Naive thymus-derived CD4-positive, alpha-beta T cell (primary cell): ENCODE measurements around the gene SOX6. TPM values are rescaled to one million over a fixed set of nuclear protein-coding genes. Genes with fewer than 3 reads are reported as not detected.
"Not testable (repeated sequence)": the region's sequence is repeated elsewhere in the genome, so short reads cannot be mapped to it uniquely, and the experiment has no call there.

Source experiments
- ATAC-seq: fragments of 150-1000 bp; cut with Tn5 transposase; 2 replicates; pipeline ENCODE4 v1.10.0; 2021; ENCODE audit warnings: mild to moderate bottlenecking, moderate library complexity
- CTCF ChIA-PET: fragments of 350-600 bp; sonication (Branson Sonifier 250); formaldehyde crosslinking; loops from one replicate; lab custom pipeline; 2021; ENCODE audit warnings: antibody characterized with exemption; lab: Charles Lee
- POLR2A ChIA-PET: fragments of 350-600 bp; sonication (Branson Sonifier 250); formaldehyde crosslinking; loops from one replicate; lab custom pipeline; 2021; ENCODE audit warnings: antibody characterized with exemption, inconsistent platforms; lab: Charles Lee
- DNase-seq, 9 donors: peaks; one replicate each; pipeline versions ENCODE4 v3.0.0 to v3.0.0-alpha.2; 2020 to 2022; ENCODE audit warnings: mixed read lengths in 1 of 9
- H3K27ac ChIP-seq: one replicate; pipeline ENCODE4 v1.7.0; 2013; ENCODE audit warnings: mild to moderate bottlenecking, low read depth, low read length, moderate library complexity
- H3K27me3 ChIP-seq, 2 donors: one replicate each; pipeline ENCODE4 v1.7.0; 2013; ENCODE audit warnings: low read length in 2 of 2, mild to moderate bottlenecking in 2 of 2, moderate library complexity in 2 of 2; ENCODE audit not compliant: control insufficient read depth in 2 of 2, insufficient read depth in 2 of 2
- H3K36me3 ChIP-seq, 3 experiments: 1 replicate in 2 of 3; 2 replicates in 1 of 3; pipeline ENCODE4 v1.7.0; 2013; ENCODE audit warnings: low read length in 3 of 3, mild to moderate bottlenecking in 3 of 3, moderate library complexity in 1 of 3; ENCODE audit not compliant: insufficient read depth in 3 of 3, control insufficient read depth in 2 of 3
- H3K4me1 ChIP-seq, 2 donors: one replicate each; pipeline ENCODE4 v1.7.0; 2013; ENCODE audit warnings: low read length in 2 of 2, mild to moderate bottlenecking in 2 of 2, moderate library complexity in 1 of 2; ENCODE audit not compliant: control insufficient read depth in 2 of 2, insufficient read depth in 2 of 2
- H3K4me3 ChIP-seq: 2 replicates; pipeline ENCODE4 v1.7.0; 2013; ENCODE audit warnings: mild to moderate bottlenecking, low read length
- H3K9me3 ChIP-seq, 3 experiments: 1 replicate in 2 of 3; 2 replicates in 1 of 3; pipeline ENCODE4 v1.7.0; 2013; ENCODE audit warnings: low read length in 3 of 3; ENCODE audit not compliant: control insufficient read depth in 2 of 3
- H3K27ac Mint-ChIP-seq, 9 donors: one replicate each; pipeline ENCODE4 v1.8.0; 2020 to 2022; ENCODE audit warnings: mixed read lengths in 9 of 9, mild to moderate bottlenecking in 8 of 9, moderate library complexity in 5 of 9, inconsistent platforms in 2 of 9
- H3K27me3 Mint-ChIP-seq, 5 donors: one replicate each; pipeline ENCODE4 v1.8.0; 2021 to 2022; ENCODE audit warnings: mixed read lengths in 5 of 5, mild to moderate bottlenecking in 1 of 5
- H3K36me3 Mint-ChIP-seq, 5 donors: one replicate each; pipeline ENCODE4 v1.8.0; 2020 to 2022; ENCODE audit warnings: mixed read lengths in 5 of 5, mild to moderate bottlenecking in 3 of 5, inconsistent platforms in 1 of 5
- H3K4me1 Mint-ChIP-seq, 7 donors: one replicate each; pipeline ENCODE4 v1.8.0; 2020 to 2022; ENCODE audit warnings: mixed read lengths in 7 of 7, mild to moderate bottlenecking in 3 of 7, inconsistent platforms in 1 of 7
- H3K4me3 Mint-ChIP-seq, 10 donors: one replicate each; pipeline ENCODE4 v1.8.0; 2020 to 2022; ENCODE audit warnings: mild to moderate bottlenecking in 10 of 10, mixed read lengths in 10 of 10, moderate library complexity in 6 of 10, inconsistent platforms in 2 of 10
- H3K9me3 Mint-ChIP-seq, 11 donors: one replicate each; pipeline ENCODE4 v1.8.0; 2020 to 2022; ENCODE audit warnings: mixed read lengths in 11 of 11, mild to moderate bottlenecking in 4 of 11, inconsistent platforms in 1 of 11, moderate library complexity in 1 of 11
- intact Hi-C, 2 donors: fragments of 100-400 bp; cut with micrococcal nuclease; formaldehyde crosslinking; loops; one replicate each; pipeline ENCODE4 v1.15.1; 2023
- polyA plus RNA-seq, 2 donors: library from polyadenylated mRNA; unstranded; fragments of 300-500 nt; fragmentation: Illumina TruSeq; gene quantifications; one replicate each; pipeline ENCODE4 v1.2.3, GENCODE V29; 2021
- total RNA-seq, 6 experiments: library from RNA in 5 of 6; stranded (reverse) in 5 of 6; gene quantifications; 1 replicate in 5 of 6; 2 replicates in 1 of 6; pipeline ENCODE4 v1.2.3 and lab custom pipeline; 2021 to 2026

SOX6 gene
- total and polyA plus RNA-seq, 7 experiments from 2014 or later = 0.51 TPM; not detected in 6

DNA sequence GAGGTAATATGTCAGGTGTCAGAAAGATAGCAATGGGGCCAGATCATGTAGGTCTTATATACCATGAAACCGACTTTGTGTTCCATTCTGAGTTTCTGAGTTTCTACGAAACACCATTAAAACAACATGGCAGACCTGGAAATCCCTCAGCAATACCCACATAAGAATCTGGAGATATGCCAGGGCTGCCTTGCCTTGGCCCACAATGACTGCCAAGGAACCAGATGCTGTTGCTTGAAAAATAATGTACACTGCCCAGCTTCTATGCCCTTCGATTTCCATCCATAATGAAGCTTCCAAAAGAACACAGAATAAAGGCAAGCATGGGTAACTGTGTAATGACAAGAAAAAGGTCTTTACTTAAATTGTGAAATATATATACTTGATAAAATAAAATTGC, 277.4 kb downstream of the SOX6 start:
- no peak overlapping the region for H3K27ac ChIP-seq
- H3K9me3 ChIP-seq = no peaks in the 10 kb centered on the region
- ATAC-seq (no peak), DNase-seq (no peak)
- H3K36me3 ChIP-seq = no peaks in the 10 kb centered on the region
- Mint-ChIP-seq H3K4me3 (no peak overlapping the region), H3K9me3 (peaks cover 0 to 27% (median 6%) of the 10 kb centered on the region in 11 donors), H3K4me1 (no peaks in the 10 kb centered on the region), H3K27me3 (no peaks in the 10 kb centered on the region), H3K27ac (no peak overlapping the region), H3K36me3 (no peaks in the 10 kb centered on the region)
- H3K27me3 ChIP-seq = no peaks in the 10 kb centered on the region
- ChIA-PET POLR2A (no interaction called here), CTCF (no interaction called here)
- H3K4me1 ChIP-seq = no peaks in the 10 kb centered on the region
- intact Hi-C loops = no loop called here
- no peak overlapping the region for H3K4me3 ChIP-seq

DNA sequence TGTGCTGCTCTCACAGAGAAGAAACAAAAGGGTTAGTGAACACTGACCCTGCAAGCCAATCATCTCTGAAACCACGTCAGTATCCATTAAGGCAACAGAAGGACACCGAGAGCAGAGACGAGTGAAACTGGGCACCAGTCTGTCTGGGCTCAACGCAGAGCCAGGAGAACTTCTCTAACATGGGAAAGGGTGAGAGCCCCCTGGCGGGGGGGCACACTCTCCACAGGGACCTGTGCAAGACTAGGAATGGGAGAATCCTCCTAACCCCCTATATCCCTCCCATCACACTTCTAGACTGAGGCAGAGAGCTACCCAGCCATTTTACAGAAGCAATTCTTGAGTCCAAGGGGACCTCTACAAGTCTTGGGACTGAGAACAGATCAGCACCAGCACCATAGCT, 285.8 kb downstream of the SOX6 start:
- no peaks in the 10 kb centered on the region for H3K4me1 ChIP-seq
- H3K27me3 ChIP-seq = no peaks in the 10 kb centered on the region
- no peak overlapping the region for H3K4me3 ChIP-seq
- no peak overlapping the region for H3K4me3 Mint-ChIP-seq
- H3K4me1 Mint-ChIP-seq = no peaks in the 10 kb centered on the region
- ChIA-PET POLR2A (no interaction called here), CTCF (no interaction called here)
- no peak for ATAC-seq
- H3K27me3 Mint-ChIP-seq = no peaks in the 10 kb centered on the region
- no peaks in the 10 kb centered on the region for H3K9me3 ChIP-seq
- intact Hi-C loops = no loop called here
- no peak overlapping the region for H3K27ac ChIP-seq
- no peaks in the 10 kb centered on the region for H3K36me3 Mint-ChIP-seq
- no peak for DNase-seq
- H3K36me3 ChIP-seq = no peaks in the 10 kb centered on the region
- no peak overlapping the region for H3K27ac Mint-ChIP-seq
- peaks cover 0 to 23% (median 8%) of the 10 kb centered on the region in 11 donors for H3K9me3 Mint-ChIP-seq

DNA sequence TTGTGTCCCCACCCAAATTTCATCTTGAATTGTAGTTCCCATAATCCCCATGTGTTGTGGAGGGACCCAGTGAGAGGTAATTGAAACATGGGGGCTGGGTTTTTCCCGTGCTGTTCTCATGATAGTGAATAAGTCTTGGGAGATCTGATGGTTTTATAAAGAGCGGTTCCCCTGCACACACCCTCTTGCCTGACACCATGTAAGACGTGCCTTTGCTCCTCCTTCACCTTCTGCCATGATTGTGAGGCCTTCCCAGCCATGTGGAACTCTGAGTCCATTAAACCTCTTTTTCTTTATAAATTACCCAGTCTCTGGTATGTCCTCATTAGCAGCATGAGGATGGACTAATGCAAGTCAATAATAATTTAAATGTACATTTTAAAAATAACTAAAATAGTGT, 289.1 kb downstream of the SOX6 start:
- H3K27me3 ChIP-seq, H3K4me1 ChIP-seq, H3K27ac Mint-ChIP-seq, CTCF ChIA-PET, H3K36me3 ChIP-seq, H3K4me3 ChIP-seq, intact Hi-C loops, DNase-seq, H3K4me1 Mint-ChIP-seq, ATAC-seq, H3K27ac ChIP-seq, H3K9me3 Mint-ChIP-seq, H3K36me3 Mint-ChIP-seq, H3K4me3 Mint-ChIP-seq, POLR2A ChIA-PET, H3K9me3 ChIP-seq, H3K27me3 Mint-ChIP-seq: not testable (repeated sequence)

DNA sequence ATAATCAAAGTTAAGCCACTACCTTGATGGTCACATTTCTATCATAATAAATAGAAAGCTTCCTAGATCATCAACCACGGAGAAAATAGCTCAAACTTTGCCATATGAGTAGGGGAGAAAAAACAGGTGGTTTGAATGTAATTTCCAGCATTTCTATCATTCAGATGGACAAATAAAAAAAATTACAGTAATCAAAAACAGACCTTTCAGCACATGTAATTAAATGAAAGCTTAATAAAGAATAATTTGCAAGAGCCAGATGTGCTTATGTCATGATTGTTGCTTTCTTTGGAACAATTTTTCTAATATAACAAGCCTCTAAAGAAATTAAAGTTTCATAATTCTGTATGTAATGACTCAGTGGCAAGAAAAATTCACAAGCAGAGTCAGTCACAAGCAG, 297.0 kb downstream of the SOX6 start:
- DNase-seq (no peak), ATAC-seq (no peak)
- no peaks in the 10 kb centered on the region for H3K27me3 ChIP-seq
- H3K4me1 ChIP-seq = no peaks in the 10 kb centered on the region
- peaks cover 0 to 3% (median 0%) of the 10 kb centered on the region in 5 donors for H3K36me3 Mint-ChIP-seq
- H3K36me3 ChIP-seq = no peaks in the 10 kb centered on the region
- intact Hi-C loops = no loop called here
- no peak overlapping the region for H3K27ac Mint-ChIP-seq
- H3K4me1 Mint-ChIP-seq = no peaks in the 10 kb centered on the region
- no peak overlapping the region for H3K4me3 Mint-ChIP-seq
- H3K4me3 ChIP-seq = no peak overlapping the region
- no peak overlapping the region for H3K27ac ChIP-seq
- POLR2A ChIA-PET = no interaction called here
- H3K9me3 Mint-ChIP-seq = peaks cover 0 to 16% (median 0%) of the 10 kb centered on the region in 11 donors
- no peaks in the 10 kb centered on the region for H3K9me3 ChIP-seq
- peaks cover 0 to 4% (median 0%) of the 10 kb centered on the region in 5 donors for H3K27me3 Mint-ChIP-seq
- CTCF ChIA-PET = interaction anchor here (0.7 kb wide), 1 partner anchor 71 kb away, joined by 4 read pairs; no protein-coding TSS in a partner anchor

DNA sequence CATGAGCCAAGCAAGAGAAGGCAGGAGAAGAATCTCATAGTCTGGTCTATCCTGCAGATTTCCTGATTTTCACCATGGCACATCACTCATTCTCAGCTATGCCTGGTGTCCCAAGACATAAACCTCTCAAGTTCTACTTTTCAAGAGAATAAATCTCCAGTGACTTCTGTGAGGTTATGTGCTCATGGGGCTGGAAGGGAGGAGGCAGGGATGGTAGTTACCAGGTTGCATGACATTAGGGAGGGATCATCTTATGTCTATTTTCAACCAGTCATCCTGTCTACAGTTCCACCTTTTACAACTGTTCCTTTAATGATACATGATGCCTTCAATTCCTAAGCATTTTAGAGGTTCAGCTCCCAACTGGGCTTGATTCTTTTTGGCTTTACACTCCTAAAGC, 297.7 kb downstream of the SOX6 start:
- ATAC-seq (no peak), DNase-seq (no peak)
- Histone ChIP-seq H3K36me3 (no peaks in the 10 kb centered on the region), H3K27ac (no peak overlapping the region), H3K27me3 (no peaks in the 10 kb centered on the region), H3K4me3 (no peak overlapping the region), H3K4me1 (no peaks in the 10 kb centered on the region), H3K9me3 (no peaks in the 10 kb centered on the region)
- CTCF ChIA-PET = no interaction called here
- H3K36me3 Mint-ChIP-seq = peaks cover 0 to 3% (median 0%) of the 10 kb centered on the region in 5 donors
- H3K27me3 Mint-ChIP-seq = peaks cover 0 to 4% (median 0%) of the 10 kb centered on the region in 5 donors
- no peak overlapping the region for H3K27ac Mint-ChIP-seq
- H3K4me3 Mint-ChIP-seq = no peak overlapping the region
- no peaks in the 10 kb centered on the region for H3K4me1 Mint-ChIP-seq
- intact Hi-C loops = no loop called here
- POLR2A ChIA-PET = no interaction called here
- H3K9me3 Mint-ChIP-seq = peaks cover 0 to 16% (median 0%) of the 10 kb centered on the region in 11 donors

DNA sequence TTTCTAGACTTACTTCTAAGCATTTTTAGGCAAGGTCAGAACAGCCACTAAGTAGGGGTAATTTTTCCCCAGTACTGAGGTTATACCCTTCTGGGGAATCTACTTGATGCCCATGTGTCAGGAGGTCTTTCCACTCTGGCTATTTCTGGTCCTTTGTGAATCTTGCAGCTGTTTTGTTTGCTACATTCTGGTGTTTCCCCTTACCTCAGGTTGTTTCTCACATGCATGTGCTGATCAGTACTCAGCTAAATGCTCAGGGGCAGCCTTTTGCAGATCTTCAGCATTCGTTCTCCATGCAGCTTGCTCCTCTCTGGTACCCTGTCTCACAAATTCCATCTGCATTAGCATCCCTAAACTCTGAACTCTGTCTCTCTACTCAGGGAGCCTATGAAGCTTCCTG, 303.6 kb downstream of the SOX6 start:
- H3K4me3 Mint-ChIP-seq = no peak overlapping the region
- peaks cover 0 to 3% (median 0%) of the 10 kb centered on the region in 5 donors for H3K36me3 Mint-ChIP-seq
- Histone ChIP-seq H3K4me1 (no peaks in the 10 kb centered on the region), H3K27me3 (no peaks in the 10 kb centered on the region), H3K27ac (no peak overlapping the region), H3K36me3 (no peaks in the 10 kb centered on the region), H3K9me3 (no peaks in the 10 kb centered on the region), H3K4me3 (no peak overlapping the region)
- peaks cover 0 to 7% (median 0%) of the 10 kb centered on the region in 11 donors for H3K9me3 Mint-ChIP-seq
- ATAC-seq (no peak), DNase-seq (no peak)
- no peak overlapping the region for H3K27ac Mint-ChIP-seq
- intact Hi-C loops = no loop called here
- peaks cover 0 to 4% (median 0%) of the 10 kb centered on the region in 5 donors for H3K27me3 Mint-ChIP-seq
- H3K4me1 Mint-ChIP-seq = no peaks in the 10 kb centered on the region
- CTCF ChIA-PET = no interaction called here
- POLR2A ChIA-PET = no interaction called here

DNA sequence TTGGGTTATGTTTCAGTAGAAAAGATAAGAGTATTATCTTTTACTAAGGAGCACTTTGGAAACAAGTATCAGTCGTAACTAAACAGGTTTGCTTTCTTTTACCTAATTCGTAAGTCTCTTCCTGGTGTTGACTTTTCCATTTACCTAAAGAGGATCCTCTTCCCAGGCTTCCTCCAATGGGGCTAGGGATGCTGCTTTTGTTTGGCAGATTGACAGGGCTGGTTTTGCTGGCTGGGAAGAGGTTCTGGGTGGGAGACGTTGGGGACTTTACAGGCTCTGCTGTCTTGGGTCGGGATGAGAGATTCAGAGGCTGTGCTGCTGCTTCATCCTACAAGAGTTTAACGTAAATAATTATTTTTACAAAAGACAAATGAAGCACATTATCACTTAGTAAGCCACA, 306.7 kb downstream of the SOX6 start:
- no peaks in the 10 kb centered on the region for H3K36me3 Mint-ChIP-seq
- intact Hi-C loops = no loop called here
- no peaks in the 10 kb centered on the region for H3K27me3 Mint-ChIP-seq
- H3K27ac Mint-ChIP-seq = no peak overlapping the region
- H3K4me3 Mint-ChIP-seq = no peak overlapping the region
- Histone ChIP-seq H3K27me3 (no peaks in the 10 kb centered on the region), H3K4me3 (no peak overlapping the region), H3K9me3 (no peaks in the 10 kb centered on the region), H3K36me3 (no peaks in the 10 kb centered on the region), H3K4me1 (no peaks in the 10 kb centered on the region), H3K27ac (no peak overlapping the region)
- ChIA-PET CTCF (no interaction called here), POLR2A (no interaction called here)
- ATAC-seq (no peak), DNase-seq (no peak)
- H3K9me3 Mint-ChIP-seq = peaks cover 0 to 7% (median 1%) of the 10 kb centered on the region in 11 donors
- H3K4me1 Mint-ChIP-seq = no peaks in the 10 kb centered on the region
